ENCODE data around the gene SYNJ2.

DNA sequence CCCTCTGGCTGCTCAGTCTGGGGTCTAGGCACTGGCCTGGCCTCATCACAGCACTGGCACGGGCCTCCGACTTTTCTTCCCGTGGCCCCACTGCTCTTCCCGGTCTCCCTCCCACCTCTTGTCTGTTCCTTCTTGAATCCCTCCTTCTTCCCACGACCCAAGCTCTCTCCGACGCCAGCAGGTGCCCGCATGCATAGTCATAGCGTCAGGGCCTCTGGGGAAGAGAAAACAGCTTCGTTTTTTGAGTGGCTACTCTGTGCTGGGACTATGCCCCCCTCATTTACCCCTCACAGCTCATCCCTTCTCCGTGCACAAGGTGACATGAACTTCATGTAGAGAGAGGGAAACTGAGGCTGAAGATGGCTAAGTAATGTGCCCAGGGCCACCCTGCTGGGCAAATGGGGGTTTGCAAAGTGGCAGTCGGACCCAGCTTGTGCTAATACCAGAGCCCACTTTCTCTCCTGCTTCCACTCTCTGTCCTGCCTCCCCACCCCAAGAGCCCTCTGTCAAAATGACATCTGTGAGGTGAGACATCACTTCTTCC, 59.2 kb downstream of the SYNJ2 start:
- TF ChIP-seq FOSL2 (IDR thresholded peaks at IDR 0.05) (no peak), FOSL2 (CRISPR knock-in tag; IDR thresholded peaks at IDR 0.05) (no peak), POLR2A (IDR thresholded peaks at IDR 0.05; ENCODE audit: low read length) (no peak), EP300 (IDR thresholded peaks at IDR 0.05) (no peak), JUN (IDR thresholded peaks at IDR 0.05) (no peak), CEBPB (IDR thresholded peaks at IDR 0.05) (no peak), EHMT2 (IDR thresholded peaks at IDR 0.05; ENCODE audit: low read depth) (no peak), RARB (CRISPR knock-in tag; IDR thresholded peaks at IDR 0.05) (no peak), MAFK (IDR thresholded peaks at IDR 0.05; ENCODE audit: partially characterized antibody) (no peak)
- TF ChIP-seq, protein P1, sequence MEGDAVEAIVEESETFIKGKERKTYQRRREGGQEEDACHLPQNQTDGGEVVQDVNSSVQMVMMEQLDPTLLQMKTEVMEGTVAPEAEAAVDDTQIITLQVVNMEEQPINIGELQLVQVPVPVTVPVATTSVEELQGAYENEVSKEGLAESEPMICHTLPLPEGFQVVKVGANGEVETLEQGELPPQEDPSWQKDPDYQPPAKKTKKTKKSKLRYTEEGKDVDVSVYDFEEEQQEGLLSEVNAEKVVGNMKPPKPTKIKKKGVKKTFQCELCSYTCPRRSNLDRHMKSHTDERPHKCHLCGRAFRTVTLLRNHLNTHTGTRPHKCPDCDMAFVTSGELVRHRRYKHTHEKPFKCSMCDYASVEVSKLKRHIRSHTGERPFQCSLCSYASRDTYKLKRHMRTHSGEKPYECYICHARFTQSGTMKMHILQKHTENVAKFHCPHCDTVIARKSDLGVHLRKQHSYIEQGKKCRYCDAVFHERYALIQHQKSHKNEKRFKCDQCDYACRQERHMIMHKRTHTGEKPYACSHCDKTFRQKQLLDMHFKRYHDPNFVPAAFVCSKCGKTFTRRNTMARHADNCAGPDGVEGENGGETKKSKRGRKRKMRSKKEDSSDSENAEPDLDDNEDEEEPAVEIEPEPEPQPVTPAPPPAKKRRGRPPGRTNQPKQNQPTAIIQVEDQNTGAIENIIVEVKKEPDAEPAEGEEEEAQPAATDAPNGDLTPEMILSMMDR (IDR thresholded peaks at IDR 0.05): no peak
- TF ChIP-seq, protein P2, sequence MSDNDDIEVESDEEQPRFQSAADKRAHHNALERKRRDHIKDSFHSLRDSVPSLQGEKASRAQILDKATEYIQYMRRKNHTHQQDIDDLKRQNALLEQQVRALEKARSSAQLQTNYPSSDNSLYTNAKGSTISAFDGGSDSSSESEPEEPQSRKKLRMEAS (IDR thresholded peaks at IDR 0.05): no peak; the same call in none of the 2 replicates
- TF ChIP-seq, protein P3, sequence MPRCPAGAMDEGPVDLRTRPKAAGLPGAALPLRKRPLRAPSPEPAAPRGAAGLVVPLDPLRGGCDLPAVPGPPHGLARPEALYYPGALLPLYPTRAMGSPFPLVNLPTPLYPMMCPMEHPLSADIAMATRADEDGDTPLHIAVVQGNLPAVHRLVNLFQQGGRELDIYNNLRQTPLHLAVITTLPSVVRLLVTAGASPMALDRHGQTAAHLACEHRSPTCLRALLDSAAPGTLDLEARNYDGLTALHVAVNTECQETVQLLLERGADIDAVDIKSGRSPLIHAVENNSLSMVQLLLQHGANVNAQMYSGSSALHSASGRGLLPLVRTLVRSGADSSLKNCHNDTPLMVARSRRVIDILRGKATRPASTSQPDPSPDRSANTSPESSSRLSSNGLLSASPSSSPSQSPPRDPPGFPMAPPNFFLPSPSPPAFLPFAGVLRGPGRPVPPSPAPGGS (IDR thresholded peaks at IDR 0.05): no peak
